SK-N-SH (cell line): Measurements from ENCODE around the gene RGR. TPM values are rescaled to one million over a fixed set of nuclear protein-coding genes. Genes with fewer than 3 reads are reported as not detected.

ENCODE experiments used
- CTCF ChIA-PET: fragments of 300-600, 350-600 bp; formaldehyde crosslinking; extraction: SDS; loops from one replicate; lab custom pipeline; 2021; lab: Yijun Ruan, JAX
- POLR2A ChIA-PET: fragments of 350-600 bp; sonication (Branson Sonifier 250); formaldehyde crosslinking; extraction: SDS; loops from one replicate; lab custom pipeline; 2020; ENCODE audit warnings: antibody characterized with exemption, inconsistent platforms; lab: Yijun Ruan, JAX
- DNase-seq: peaks from one replicate; pipeline ENCODE4 v3.0.0; 2012
- H2AFZ ChIP-seq: fragments of 200-600 bp; sonication (generic); 2 replicates; pipeline ENCODE4 v1.8.1; 2016; ENCODE audit warnings: antibody characterized with exemption, mild to moderate bottlenecking, low read depth
- H3F3A ChIP-seq: fragments of 200-600 bp; sonication (generic); replicated peaks from 2 replicates; pipeline ENCODE3; 2016; ENCODE audit warnings: antibody characterized with exemption, mild to moderate bottlenecking; ENCODE audit not compliant: insufficient read depth
- H3K27ac ChIP-seq, 2 experiments: fragments of 200-500 bp in 1 of 2; fragments of 200-600 bp in 1 of 2; sonication (Bioruptor generic) in 1 of 2; sonication (generic), shearing (Covaris generic) in 1 of 2; 2 replicates each; pipeline versions ENCODE4 v1.5.1 to v1.6.1; 2014 to 2016; ENCODE audit warnings: low read depth in 2 of 2, inconsistent platforms in 1 of 2, low read length in 1 of 2, mild to moderate bottlenecking in 1 of 2, mixed read lengths in 1 of 2
- H3K27me3 ChIP-seq: fragments of 200-600 bp; sonication (generic), shearing (Covaris generic); 2 replicates; pipeline ENCODE4 v1.6.1; 2016; ENCODE audit warnings: mixed run types; ENCODE audit not compliant: insufficient read depth
- H3K36me3 ChIP-seq, 2 experiments: fragments of 200-500 bp in 1 of 2; fragments of 200-600 bp in 1 of 2; sonication (Bioruptor generic) in 1 of 2; sonication (generic) in 1 of 2; replicated peaks in 1 of 2; 2 replicates each; pipeline versions ENCODE3 to v1.5.1; 2014 to 2016; ENCODE audit warnings: low read length in 1 of 2, mild to moderate bottlenecking in 1 of 2; ENCODE audit not compliant: insufficient read depth in 2 of 2, control insufficient read depth in 1 of 2
- H3K4me1 ChIP-seq, 2 experiments: fragments of 200-500 bp in 1 of 2; fragments of 200-600 bp in 1 of 2; sonication (Bioruptor generic) in 1 of 2; sonication (generic), shearing (Covaris generic) in 1 of 2; 2 replicates each; pipeline versions ENCODE4 v1.5.1 to v1.6.1; 2014 to 2016; ENCODE audit warnings: low read depth in 1 of 2, low read length in 1 of 2, mixed run types in 1 of 2; ENCODE audit not compliant: insufficient read depth in 2 of 2, control insufficient read depth in 1 of 2
- H3K4me2 ChIP-seq: fragments of 200-600 bp; sonication (generic), shearing (Covaris generic); 2 replicates; pipeline ENCODE4 v1.6.1; 2017; ENCODE audit warnings: mixed run types
- H3K4me3 ChIP-seq, 2 experiments: fragments of 200-500 bp in 1 of 2; fragments of 200-600 bp in 1 of 2; sonication (Bioruptor generic) in 1 of 2; sonication (generic), shearing (Covaris generic) in 1 of 2; 2 replicates each; pipeline versions ENCODE4 v1.5.1 to v1.8.1; 2014 to 2016; ENCODE audit warnings: low read depth in 2 of 2, inconsistent platforms in 1 of 2, low read length in 1 of 2, mild to moderate bottlenecking in 1 of 2, mixed read lengths in 1 of 2, moderate library complexity in 1 of 2
- H3K79me2 ChIP-seq: fragments of 200-600 bp; sonication (generic); 2 replicates; pipeline ENCODE4 v1.8.1; 2017; ENCODE audit warnings: mild to moderate bottlenecking; ENCODE audit not compliant: insufficient read depth
- H3K9ac ChIP-seq: fragments of 200-600 bp; sonication (generic); 2 replicates; pipeline ENCODE4 v1.6.1; 2017; ENCODE audit warnings: mixed run types
- H3K9me2 ChIP-seq: fragments of 200-600 bp; sonication (generic); 2 replicates; pipeline ENCODE4 v1.6.1; 2017; ENCODE audit warnings: mixed run types
- H3K9me3 ChIP-seq: fragments of 200-600 bp; sonication (generic); 2 replicates; pipeline ENCODE4 v1.6.1; 2017; ENCODE audit warnings: mixed run types, mild to moderate bottlenecking, moderate library complexity
- H4K20me1 ChIP-seq: fragments of 200-600 bp; sonication (generic); 2 replicates; pipeline ENCODE4 v1.6.1; 2017; ENCODE audit warnings: mild to moderate bottlenecking, mixed run types; ENCODE audit not compliant: insufficient read depth
- ELF1 ChIP-seq: IDR thresholded peaks from 2 replicates; pipeline ENCODE4 v1.4.0; 2012
- EZH2phosphoT487 ChIP-seq: fragments of 200-600 bp; sonication (generic); IDR thresholded peaks from 2 replicates; pipeline ENCODE4 v1.6.1; 2017; ENCODE audit warnings: low read depth, mixed run types, mild to moderate bottlenecking, antibody characterized with exemption, moderate library complexity, borderline replicate concordance
- FOXJ3 ChIP-seq: sonication (generic); formaldehyde crosslinking; IDR thresholded peaks from 2 replicates; pipeline ENCODE4 v1.5.1; 2020; ENCODE audit warnings: mild to moderate bottlenecking, missing genetic modification reagents
- GABPA ChIP-seq: IDR thresholded peaks from 2 replicates; pipeline ENCODE4 v1.4.0; 2012; ENCODE audit warnings: low read depth, mild to moderate bottlenecking
- IRF3 ChIP-seq: fragments of 150-350 bp; IDR thresholded peaks from 2 replicates; pipeline ENCODE4 v1.6.1; 2016; ENCODE audit warnings: mild to moderate bottlenecking, low read depth, low read length
- JUND ChIP-seq: IDR thresholded peaks from 2 replicates; pipeline ENCODE4 v1.4.0; 2012
- MAX ChIP-seq: IDR thresholded peaks from 2 replicates; pipeline ENCODE4 v1.4.0; 2012; ENCODE audit warnings: low read depth
- MEF2A ChIP-seq: IDR thresholded peaks from 2 replicates; pipeline ENCODE4 v1.4.0; 2012; ENCODE audit warnings: low read depth, borderline replicate concordance
- MXI1 ChIP-seq: IDR thresholded peaks from 2 replicates; pipeline ENCODE4 v1.6.1; 2012; ENCODE audit warnings: mild to moderate bottlenecking, low read depth, low read length, improper control_type of control experiment
- NFIC ChIP-seq: IDR thresholded peaks from 2 replicates; pipeline ENCODE4 v1.4.0; 2012; ENCODE audit warnings: borderline replicate concordance
- NRF1 ChIP-seq: IDR thresholded peaks from 2 replicates; pipeline ENCODE4 v1.6.1; 2012; ENCODE audit warnings: low read depth, mild to moderate bottlenecking, low read length
- POLR2AphosphoS5 ChIP-seq: IDR thresholded peaks from 2 replicates; pipeline ENCODE4 v1.6.1; 2012; ENCODE audit warnings: low read depth, low read length
- RFX5 ChIP-seq: IDR thresholded peaks from 2 replicates; pipeline ENCODE4 v1.6.1; 2012; ENCODE audit warnings: mild to moderate bottlenecking, improper control_type of control experiment, low read length
- RXRA ChIP-seq: IDR thresholded peaks from 2 replicates; pipeline ENCODE4 v1.4.0; 2012; ENCODE audit warnings: low read depth, mild to moderate bottlenecking, borderline replicate concordance
- SIN3A ChIP-seq: IDR thresholded peaks from 2 replicates; pipeline ENCODE4 v1.6.1; 2012; ENCODE audit warnings: low read depth, mild to moderate bottlenecking, low read length, moderate library complexity, borderline replicate concordance
- USF1 ChIP-seq: IDR thresholded peaks from 2 replicates; pipeline ENCODE4 v1.4.0; 2012; ENCODE audit warnings: low read depth, borderline replicate concordance
- WGBS: methylation state at CpG from one replicate; pipeline ENCODE4 v1.1.6; 2017; ENCODE audit warnings: low lambda C conversion rate; 5-methylcytosine and 5-hydroxymethylcytosine counted together
- polyA plus RNA-seq, 3 experiments: library from polyadenylated mRNA; depleted of rRNA; stranded (reverse); fragments of >200 nt; gene quantifications; 2 replicates each; pipeline ENCODE4 v1.2.3, GENCODE V29; 2012

Gene RGR
- polyA plus RNA-seq, 1 of the 3 experiments (the other 2 are of a cell fraction), result not detected

GRCh38 chr10:84227810-84228209 lies 17.0 kb upstream of the RGR start (continued):
- TF ChIP-seq JUND, result no peak

GRCh38 chr10:84230359-84230758 lies 14.5 kb upstream of the RGR start:
- Histone ChIP-seq H3K9ac (no peak overlapping the region), H3K9me3 (no peaks in the 10 kb centered on the region), H3K4me2 (no peak overlapping the region), H2AFZ (no peak overlapping the region), H3F3A (no peaks in the 10 kb centered on the region), H3K27me3 (no peaks in the 10 kb centered on the region), H4K20me1 (no peaks in the 10 kb centered on the region), H3K4me3 (no peak overlapping the region), H3K9me2 (no peaks in the 10 kb centered on the region)
- CTCF ChIA-PET, result no interaction called here
- TF ChIP-seq GABPA (no peak), EZH2phosphoT487 (no peak)
- TF ChIP-seq, all 33 proteins: peak for 0
- Histone ChIP-seq H3K4me1 (no peaks in the 10 kb centered on the region; a peak in 1 of 4 replicates), H3K36me3 (no peaks in the 10 kb centered on the region), H3K79me2 (no peaks in the 10 kb centered on the region), H3K27ac (no peak overlapping the region)
- POLR2A ChIA-PET, result no interaction called here
- WGBS, result 10% methylated on average over 1 of the region's 1 CpG
- DNase-seq, result no peak

GRCh38 chr10:84232376-84232775 lies 12.5 kb upstream of the RGR start:
- TF ChIP-seq MEF2A (no peak), EZH2phosphoT487 (no peak), RXRA (no peak), NFIC (no peak), ELF1 (no peak), USF1 (no peak), MXI1 (no peak), IRF3 (no peak), NRF1 (no peak), FOXJ3 (CRISPR knock-in tag) (no peak), SIN3A (no peak), MAX (no peak), POLR2AphosphoS5 (no peak), GABPA (no peak), RFX5 (no peak), JUND (no peak)
- no peak overlapping the region for H3K9ac ChIP-seq
- 20% methylated on average over 1 of the region's 10 CpGs for WGBS
- no peaks in the 10 kb centered on the region for H4K20me1 ChIP-seq
- no peak overlapping the region for H2AFZ ChIP-seq
- ChIA-PET CTCF (interaction anchor here (0.9 to 1.4 kb wide), 2 partner anchors 27 to 32 kb away, joined by 3 read pairs; no protein-coding TSS in a partner anchor), POLR2A (no interaction called here)
- H3K27me3 ChIP-seq, result no peaks in the 10 kb centered on the region
- DNase-seq, result no peak
- no peak overlapping the region for H3K27ac ChIP-seq
- no peaks in the 10 kb centered on the region for H3F3A ChIP-seq
- no peak overlapping the region for H3K4me3 ChIP-seq
- H3K9me3 ChIP-seq, result no peaks in the 10 kb centered on the region
- H3K4me2 ChIP-seq, result no peak overlapping the region
- H3K4me1 ChIP-seq, result no peaks in the 10 kb centered on the region; a peak in 1 of 4 replicates
- H3K9me2 ChIP-seq, result no peaks in the 10 kb centered on the region
- no peaks in the 10 kb centered on the region for H3K36me3 ChIP-seq
- no peaks in the 10 kb centered on the region for H3K79me2 ChIP-seq
